Panc1 (cell line): ENCODE measurements around the gene CREBRF. TPM values are rescaled to one million over a fixed set of nuclear protein-coding genes. Genes with fewer than 3 reads are reported as not detected.

Experiments
- ATAC-seq: fragments of 200-7000 bp; cut with Tn5 transposase; 2 replicates; pipeline ENCODE4 v1.9.1; 2020; ENCODE audit warnings: mild to moderate bottlenecking, moderate library complexity
- BruUV-seq: library from RNA; stranded (reverse); fragments of 400-500 nt; replicated peaks from 2 replicates; lab custom pipeline; 2021; lab: Mats Ljungman, UMichigan
- CTCF ChIA-PET: fragments of 300-600 bp; sonication (Branson Sonifier 250); formaldehyde crosslinking; loops from one replicate; lab custom pipeline; 2022; ENCODE audit warnings: antibody characterized with exemption; lab: Charles Lee
- POLR2A ChIA-PET: fragments of 300-600 bp; sonication (Branson Sonifier 250); formaldehyde crosslinking; loops from one replicate; lab custom pipeline; 2022; ENCODE audit warnings: antibody characterized with exemption; lab: Charles Lee
- DNase-seq: peaks from one replicate; pipeline ENCODE4 v3.0.0-alpha.2; 2010; ENCODE audit warnings: low read depth, low spot score
- H3K27ac ChIP-seq: 2 replicates; pipeline ENCODE4 v1.5.1; 2011; ENCODE audit warnings: mild to moderate bottlenecking, low read length, inconsistent platforms
- H3K27me3 ChIP-seq: fragments of 200-500 bp; sonication (Bioruptor generic); 2 replicates; pipeline ENCODE4 v1.6.0; 2014; ENCODE audit warnings: low read length, inconsistent platforms; ENCODE audit not compliant: control insufficient read depth, insufficient read depth
- H3K36me3 ChIP-seq: fragments of 200-500 bp; sonication (Bioruptor generic); 2 replicates; pipeline ENCODE4 v1.5.1; 2014; ENCODE audit warnings: inconsistent platforms, mild to moderate bottlenecking, low read length, moderate library complexity; ENCODE audit not compliant: control insufficient read depth, insufficient read depth
- H3K4me1 ChIP-seq: 2 replicates; pipeline ENCODE4 v1.5.1; 2011; ENCODE audit warnings: inconsistent platforms, mild to moderate bottlenecking, low read length, moderate library complexity; ENCODE audit not compliant: control insufficient read depth, insufficient read depth
- H3K4me3 ChIP-seq, 2 experiments: 2 replicates each; pipeline ENCODE4 v1.5.1; 2011 to 2012; ENCODE audit warnings: low read depth in 2 of 2, low read length in 2 of 2, mild to moderate bottlenecking in 2 of 2, inconsistent platforms in 1 of 2, moderate library complexity in 1 of 2
- H3K9me3 ChIP-seq: fragments of 200-500 bp; sonication (Bioruptor generic); 2 replicates; pipeline ENCODE4 v1.5.1; 2014; ENCODE audit warnings: low read depth, mild to moderate bottlenecking, inconsistent platforms, low read length, moderate library complexity; ENCODE audit not compliant: control insufficient read depth, insufficient read depth
- CTCF ChIP-seq: fragments of 450-650 bp; IDR thresholded peaks from 2 replicates; pipeline ENCODE4 v1.5.1; 2017; ENCODE audit warnings: mild to moderate bottlenecking
- POLR2AphosphoS5 ChIP-seq: IDR thresholded peaks from 2 replicates; pipeline ENCODE4 v1.6.1; 2012; ENCODE audit warnings: mild to moderate bottlenecking, low read depth, low read length, moderate library complexity
- REST ChIP-seq, 2 experiments: IDR thresholded peaks; 2 replicates each; pipeline ENCODE4 v1.6.1; 2011 to 2012; ENCODE audit warnings: low read depth in 2 of 2, control low read depth in 1 of 2, low read length in 1 of 2, mild to moderate bottlenecking in 1 of 2, moderate library complexity in 1 of 2; ENCODE audit not compliant: insufficient read depth in 1 of 2
- SIN3A ChIP-seq: IDR thresholded peaks from 2 replicates; pipeline ENCODE4 v1.6.1; 2012; ENCODE audit warnings: low read depth, mild to moderate bottlenecking, low read length, moderate library complexity, borderline replicate concordance; ENCODE audit not compliant: insufficient read depth
- TCF7L2 ChIP-seq: IDR thresholded peaks from 2 replicates; pipeline ENCODE4 v1.6.1; 2011; ENCODE audit warnings: mild to moderate bottlenecking, low read depth, low read length, inconsistent platforms
- in situ Hi-C: cut with HindIII; loops from 2 replicates; pipeline ENCODE4 v1.10.0; 2016; ENCODE audit warnings: low sequenced_read_pairs, low pct_unique_long_range_greater_than_20kb
- intact Hi-C: fragments of 100-400 bp; cut with micrococcal nuclease; formaldehyde crosslinking; loops from one replicate; pipeline ENCODE4 v1.10.0; 2022; ENCODE audit not compliant: unreplicated experiment
- total RNA-seq: library from RNA; stranded (reverse); gene quantifications from one replicate; pipeline ENCODE4 v1.2.1, GENCODE V29; 2021; ENCODE audit not compliant: unreplicated experiment

The CREBRF gene
- total RNA-seq, 1 experiment from 2014 or later: 9.0 TPM

- in situ Hi-C loops: no loop called here
- H3K4me1 ChIP-seq: no peaks in the 10 kb centered on the region
- H3K9me3 ChIP-seq: no peaks in the 10 kb centered on the region
- intact Hi-C loops: no loop called here
- H3K4me3 ChIP-seq: no peak overlapping the region
- ChIA-PET POLR2A (no interaction called here), CTCF (no interaction called here)
- H3K36me3 ChIP-seq: no peaks in the 10 kb centered on the region
- DNase-seq: no peak
- ATAC-seq: no peak
- H3K27ac ChIP-seq: no peak overlapping the region
- BruUV-seq: no TSS peak
- no peaks in the 10 kb centered on the region for H3K27me3 ChIP-seq
- TF ChIP-seq POLR2AphosphoS5 (no peak), REST (IDR thresholded peaks at IDR 0.05; ENCODE audit: insufficient read depth in 1 of 2, low read depth in 2 of 2, low read length in 1 of 2) (no peak), TCF7L2 (no peak), CTCF (no peak), SIN3A (no peak)
Observed at GRCh38 chr5:173093606-173094005, 37.5 kb downstream of the CREBRF start.

GRCh38 chr5:173094012-173094661, 38.0 kb downstream of the CREBRF start:
- Histone ChIP-seq H3K4me3 (no peak overlapping the region), H3K27me3 (no peaks in the 10 kb centered on the region), H3K9me3 (no peaks in the 10 kb centered on the region), H3K36me3 (no peaks in the 10 kb centered on the region), H3K4me1 (no peaks in the 10 kb centered on the region), H3K27ac (no peak overlapping the region)
- ATAC-seq (peak; percentile 76), DNase-seq (no peak)
- BruUV-seq: no TSS peak
- TF ChIP-seq TCF7L2: peak; percentile 82
- TF ChIP-seq POLR2AphosphoS5: no peak
- no peak for TF ChIP-seq SIN3A
- TF ChIP-seq CTCF: no peak
- no peak for TF ChIP-seq REST (IDR thresholded peaks at IDR 0.05; ENCODE audit: insufficient read depth in 1 of 2, low read depth in 2 of 2, low read length in 1 of 2)
- CTCF ChIA-PET: no interaction called here
- POLR2A ChIA-PET: no interaction called here
- in situ Hi-C loops (no loop called here), intact Hi-C loops (no loop called here)
